GM12865 (cell line): ENCODE measurements around the gene CHRNG.

Source experiments
- DNase-seq: peaks from one replicate; pipeline ENCODE4 v3.0.0; 2010; ENCODE audit warnings: low read depth
- H3K4me3 ChIP-seq: 2 replicates; pipeline ENCODE4 v1.5.1; 2011; ENCODE audit warnings: mild to moderate bottlenecking, low read depth, low read length, control low read depth
- CTCF ChIP-seq: IDR thresholded peaks from 2 replicates; pipeline ENCODE4 v1.5.1; 2011; ENCODE audit warnings: low read length, control low read depth, low read depth, inconsistent platforms; ENCODE audit not compliant: insufficient read depth; ENCODE audit errors: missing control alignments

CHRNG gene

GRCh38 chr2:232571026-232571474 lies 31.6 kb downstream of the CHRNG start:
- no peak overlapping the region for H3K4me3 ChIP-seq
- DNase-seq = no peak
- TF ChIP-seq CTCF = no peak

GRCh38 chr2:232573042-232573441 lies 33.5 kb downstream of the CHRNG start:
- no peak for TF ChIP-seq CTCF
- no peak for DNase-seq

GRCh38 chr2:232573771-232574435 lies 34.4 kb downstream of the CHRNG start:
- DNase-seq = no peak
- no peak for TF ChIP-seq CTCF
- H3K4me3 ChIP-seq = no peak overlapping the region

More at GRCh38 chr2:232573042-232573441, 33.5 kb downstream of the CHRNG start:
- H3K4me3 ChIP-seq = no peak overlapping the region

GRCh38 chr2:232574674-232575403 lies 35.3 kb downstream of the CHRNG start:
- DNase-seq = no peak
- H3K4me3 ChIP-seq = no peak overlapping the region
- no peak for TF ChIP-seq CTCF

GRCh38 chr2:232575404-232575746 lies 35.9 kb downstream of the CHRNG start:
- TF ChIP-seq CTCF = no peak
- no peak overlapping the region for H3K4me3 ChIP-seq
- DNase-seq = no peak

GRCh38 chr2:232576995-232577394 lies 37.5 kb downstream of the CHRNG start:
- no peak for DNase-seq
- no peak overlapping the region for H3K4me3 ChIP-seq
- TF ChIP-seq CTCF = no peak
